Measurements from ENCODE around the gene CDH4.

The CDH4 gene

GRCh38 chr20:61673152-61673847, 421.2 kb downstream of the CDH4 start:
- no peak for DNase-seq (ENCODE audit: low spot score)

- no peak for DNase-seq (ENCODE audit: low spot score)
Observed at GRCh38 chr20:61674121-61674520, 422.1 kb downstream of the CDH4 start.

- no peak for DNase-seq (ENCODE audit: low spot score)
Observed at GRCh38 chr20:61674688-61675087, 422.6 kb downstream of the CDH4 start.

DNA sequence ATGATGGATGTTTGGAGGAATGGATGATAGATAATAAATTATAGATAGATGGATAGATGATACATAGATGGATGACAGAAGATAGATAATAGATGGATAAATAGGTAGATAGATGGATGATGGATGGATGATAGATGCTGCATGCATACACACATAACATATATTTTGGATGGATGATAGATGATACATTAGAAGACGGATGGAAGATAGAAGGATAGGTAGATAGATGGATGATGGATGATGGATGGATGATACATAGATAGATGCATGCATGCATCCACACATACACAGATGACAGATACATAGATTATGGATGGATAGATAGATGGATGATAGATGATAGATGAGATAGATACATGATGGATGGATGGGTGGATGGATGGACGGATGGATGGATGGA, 425.9 kb downstream of the CDH4 start:
- DNase-seq (ENCODE audit: low spot score) = no peak

GRCh38 chr20:61678437-61678836, 426.4 kb downstream of the CDH4 start:
- no peak for DNase-seq (ENCODE audit: low spot score)

DNA sequence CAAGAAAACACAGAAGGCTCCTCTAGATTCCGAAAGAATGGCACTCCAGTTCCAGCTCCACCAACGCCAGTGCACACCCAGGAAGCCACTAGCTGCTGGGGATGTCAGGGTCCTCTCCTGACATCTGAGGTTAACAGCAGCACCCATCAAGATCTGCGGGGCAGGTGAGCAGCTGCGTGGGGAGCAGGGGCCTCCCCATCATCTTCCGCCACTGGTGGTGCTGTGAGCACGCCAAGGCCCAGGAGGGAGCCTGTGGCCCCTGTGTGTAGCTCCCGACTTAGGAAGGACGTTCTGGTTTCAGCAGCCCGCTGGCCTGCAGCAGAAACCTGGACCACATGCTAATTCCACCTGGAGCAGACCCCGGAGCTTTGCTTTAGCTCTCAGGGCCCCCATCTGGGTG, 427.4 kb downstream of the CDH4 start:
- no peak for DNase-seq (ENCODE audit: low spot score)

DNA sequence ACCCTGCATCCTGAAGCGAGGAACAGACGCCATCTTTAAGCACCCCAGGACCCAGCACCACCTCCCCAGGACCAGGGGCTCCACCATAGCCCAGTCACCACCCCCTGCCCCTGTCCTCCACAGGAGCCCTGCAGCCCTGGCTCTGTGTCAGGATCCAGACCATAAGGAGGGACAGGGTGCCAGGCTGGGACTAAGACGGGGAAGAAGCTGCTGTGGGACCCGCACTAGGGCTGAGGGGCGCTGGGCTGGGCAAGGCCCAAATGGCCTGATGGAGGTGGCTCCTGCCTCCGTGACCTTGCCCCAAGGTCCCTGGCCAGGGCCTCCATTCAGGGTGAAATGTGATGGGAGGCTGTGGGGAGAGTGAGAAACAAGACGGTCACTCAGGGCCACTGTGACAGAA, 428.0 kb downstream of the CDH4 start:
- no peak for DNase-seq (ENCODE audit: low spot score)

DNA sequence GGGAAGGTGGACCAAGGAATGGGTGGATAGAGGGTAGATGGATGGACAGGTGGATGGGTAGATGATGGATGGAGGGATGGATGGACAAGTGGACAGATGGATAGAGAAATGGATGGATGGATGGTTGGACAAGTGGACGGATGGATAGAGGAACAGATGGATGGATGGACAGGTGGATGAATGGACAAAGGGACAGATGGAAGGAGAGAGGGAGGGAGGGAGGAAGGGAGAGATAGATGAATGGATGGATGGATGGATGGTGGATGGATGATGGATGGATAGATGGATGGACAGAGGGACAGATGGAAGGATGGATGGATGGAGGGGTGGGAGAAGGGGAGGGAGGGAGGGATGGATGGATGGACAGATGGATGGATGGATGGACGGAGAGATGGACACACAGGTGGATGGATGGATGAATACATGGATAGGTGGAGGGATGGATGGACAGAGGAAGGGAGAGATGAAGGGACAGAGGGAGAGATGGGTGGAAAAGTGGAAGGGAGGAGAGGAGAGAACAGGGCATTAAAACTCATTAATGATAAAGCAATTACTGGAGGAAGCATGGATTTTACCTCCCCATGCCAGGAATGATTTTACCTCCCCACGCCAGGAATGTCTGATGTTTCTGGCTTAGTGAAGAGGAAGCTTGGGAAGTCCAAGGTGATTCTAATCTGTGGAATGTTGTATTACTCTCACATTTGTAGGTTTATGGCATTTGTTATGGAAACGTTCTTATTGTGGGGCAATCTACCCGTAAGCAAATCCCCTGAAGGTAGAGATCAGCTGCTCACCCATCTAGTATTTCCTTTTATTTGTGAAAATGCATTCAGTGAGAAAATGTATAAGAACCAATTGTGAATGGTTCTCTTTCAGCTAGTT, 430.3 kb downstream of the CDH4 start:
- DNase-seq (ENCODE audit: low spot score) = no peak

- no peak for DNase-seq (ENCODE audit: low spot score)
Observed at GRCh38 chr20:61682996-61683681, 431.1 kb downstream of the CDH4 start.

GRCh38 chr20:61683721-61684120, 431.7 kb downstream of the CDH4 start:
- no peak for DNase-seq (ENCODE audit: low spot score)

DNA sequence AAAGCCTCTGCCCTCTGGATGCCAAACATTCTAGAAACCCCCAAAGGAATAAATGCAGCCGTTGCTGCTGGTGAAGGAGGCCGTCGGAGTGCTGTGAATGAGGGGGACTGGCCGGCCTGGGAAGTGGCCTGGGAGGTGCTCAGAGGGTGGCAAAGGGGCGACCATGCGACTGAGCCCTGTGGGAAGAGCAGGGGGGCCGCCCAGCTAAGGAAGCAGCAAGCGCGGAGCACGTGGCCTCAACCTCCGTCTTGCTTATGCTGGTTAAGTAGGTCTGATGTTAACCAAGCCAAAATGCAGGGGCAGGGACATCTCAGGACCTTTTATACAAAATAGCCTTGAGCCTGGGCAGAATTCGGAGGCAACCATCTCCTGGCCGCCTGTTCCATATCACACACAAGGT, 432.1 kb downstream of the CDH4 start:
- no peak for DNase-seq (ENCODE audit: low spot score)

- peak; percentile 21 for DNase-seq (ENCODE audit: low spot score)
Observed at GRCh38 chr20:61684583-61685235, 432.6 kb downstream of the CDH4 start.

DNA sequence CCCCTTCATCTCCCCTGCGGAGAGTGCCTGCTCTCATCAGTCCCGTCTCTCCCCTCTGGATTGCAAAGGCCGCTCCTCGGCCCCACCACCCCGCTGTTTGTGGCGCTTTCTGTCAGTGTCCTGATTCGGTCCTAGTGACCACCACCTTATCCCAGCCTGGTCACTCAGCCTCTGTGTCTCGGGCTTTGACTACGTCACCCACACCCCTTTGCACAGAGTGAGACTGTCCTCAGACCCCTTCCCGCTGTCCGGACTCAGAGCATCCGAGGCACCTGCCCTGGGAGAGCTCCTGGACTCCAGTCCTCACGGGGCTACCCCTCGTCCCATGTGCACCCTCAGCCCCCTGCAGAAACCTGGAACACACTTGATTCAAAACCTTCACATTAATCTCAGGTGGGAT, 433.4 kb downstream of the CDH4 start:
- no peak for DNase-seq (ENCODE audit: low spot score)

GRCh38 chr20:61686051-61686936, 434.2 kb downstream of the CDH4 start:
- no peak for DNase-seq (ENCODE audit: low spot score)

- DNase-seq (ENCODE audit: low spot score) = no peak
Observed at GRCh38 chr20:61688411-61688810, 436.4 kb downstream of the CDH4 start.

DNA sequence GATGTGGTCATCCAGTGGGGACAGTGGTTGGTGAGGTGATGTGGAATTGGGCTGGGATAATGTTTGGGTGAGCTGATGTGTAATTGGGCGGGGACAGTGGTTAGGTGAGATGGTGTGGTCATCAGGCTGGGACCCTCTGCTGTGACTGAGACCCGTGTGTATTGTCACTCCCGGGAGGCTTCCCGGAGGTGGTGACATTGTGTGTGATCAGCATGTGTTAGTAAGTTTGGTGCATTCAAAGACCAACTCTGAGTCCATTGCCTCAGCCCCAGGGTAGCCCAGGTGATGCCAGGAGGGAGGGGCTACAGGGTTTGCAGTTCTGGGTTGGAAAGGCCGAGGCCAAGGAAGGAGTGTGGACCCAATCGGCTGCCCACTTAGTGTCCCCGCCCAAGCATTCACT, 438.1 kb downstream of the CDH4 start:
- DNase-seq (ENCODE audit: low spot score) = no peak

- DNase-seq (ENCODE audit: low spot score) = no peak
Observed at GRCh38 chr20:61690993-61691838, 439.2 kb downstream of the CDH4 start.

DNA sequence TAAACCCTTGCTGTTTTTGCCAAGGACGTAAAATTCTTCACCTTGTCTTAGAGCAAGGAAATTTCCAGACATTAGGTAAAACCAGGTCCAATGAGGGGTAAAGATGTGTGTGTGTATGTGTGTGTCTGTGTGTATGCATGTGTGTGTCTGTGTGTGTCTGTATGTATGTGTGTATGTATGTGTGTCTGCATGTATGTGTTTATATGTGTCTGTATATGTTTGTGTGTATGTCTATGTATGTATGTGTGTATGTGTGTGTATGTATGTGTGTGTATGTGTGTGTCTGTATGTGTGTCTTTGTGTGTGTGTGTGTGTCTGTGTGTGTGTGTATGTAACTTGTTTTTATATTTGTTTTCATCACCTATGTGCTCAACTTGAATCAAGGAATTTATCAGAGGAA, 439.9 kb downstream of the CDH4 start:
- no peak for DNase-seq (ENCODE audit: low spot score)

GRCh38 chr20:61692479-61692878, 440.4 kb downstream of the CDH4 start:
- no peak for DNase-seq (ENCODE audit: low spot score)

GRCh38 chr20:61693055-61693600, 441.1 kb downstream of the CDH4 start:
- DNase-seq (ENCODE audit: low spot score) = no peak
